Panc1 (cell line): Measurements from ENCODE around the gene GLUL.

Experiments used
- CTCF ChIP-seq: fragments of 450-650 bp; IDR thresholded peaks from 2 replicates; pipeline ENCODE4 v1.5.1; 2017; ENCODE audit warnings: mild to moderate bottlenecking
- POLR2AphosphoS5 ChIP-seq: IDR thresholded peaks from 2 replicates; pipeline ENCODE4 v1.6.1; 2012; ENCODE audit warnings: mild to moderate bottlenecking, low read depth, low read length, moderate library complexity

GRCh38 chr1:182391362-182392049 is at the start of gene GLUL:
- TF ChIP-seq CTCF (no peak), POLR2AphosphoS5 (peak; percentile 76)
